Vagina (tissue), 2 donors: ENCODE measurements around the gene PMPCA.

Source experiments
- POLR2A ChIP-seq, 2 donors: fragments of 450-650 bp; IDR thresholded peaks; one replicate each; pipeline ENCODE4 v1.6.1; 2017; ENCODE audit warnings: antibody characterized with exemption in 2 of 2, mild to moderate bottlenecking in 2 of 2, moderate library complexity in 2 of 2
- POLR2AphosphoS5 ChIP-seq, 2 donors: sonication (generic); formaldehyde crosslinking; IDR thresholded peaks; one replicate each; pipeline ENCODE4 v1.9.0; 2017; ENCODE audit warnings: antibody characterized with exemption in 2 of 2, mild to moderate bottlenecking in 2 of 2, low read depth in 1 of 2; ENCODE audit not compliant: insufficient read depth in 1 of 2
- TF ChIP-seq, protein P1 (sequence below), 3 experiments: fragments of 450-650 bp in 2 of 3; fragments of 200-600 bp in 1 of 3; sonication (generic) in 1 of 3; IDR thresholded peaks; one replicate each; pipeline ENCODE4 v1.5.1; 2017 to 2019; ENCODE audit warnings: antibody characterized with exemption in 3 of 3, mild to moderate bottlenecking in 2 of 3, moderate library complexity in 2 of 3

DNA sequence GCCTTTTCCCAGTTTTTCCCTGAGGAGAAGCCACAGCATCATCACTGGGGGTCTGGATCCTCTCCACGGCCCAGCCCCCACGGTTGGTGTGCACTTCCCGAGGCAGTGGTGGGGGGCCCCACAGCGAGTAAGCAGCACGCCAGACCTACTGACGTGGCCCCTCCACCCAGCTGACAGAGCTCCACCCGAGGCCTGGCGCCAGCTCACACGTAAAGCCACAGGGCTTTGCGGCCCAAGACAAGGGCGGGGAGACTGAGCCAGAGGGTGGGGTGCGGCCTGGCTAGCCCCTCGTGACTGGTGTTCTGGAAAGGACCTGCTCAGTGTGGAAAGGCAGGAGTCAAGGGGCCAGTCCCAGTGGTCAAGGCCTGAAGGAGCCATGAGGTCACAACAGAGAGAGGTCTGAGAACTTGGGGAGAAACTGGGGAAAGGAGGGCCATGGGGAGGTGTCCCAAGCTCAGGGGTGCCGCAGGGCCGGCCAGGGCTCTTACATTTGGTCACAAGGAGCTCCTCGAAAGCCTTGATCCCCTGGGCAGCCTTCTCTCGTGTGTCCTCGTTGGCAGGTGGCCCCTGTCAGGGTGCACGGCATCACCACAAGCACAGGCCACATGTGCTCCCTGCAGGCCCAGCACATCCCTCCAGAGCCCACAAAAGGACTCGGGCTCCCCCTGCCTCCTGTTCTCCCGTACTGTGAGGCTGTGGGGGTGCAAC, 16.0 kb upstream of the PMPCA start:
- TF ChIP-seq, protein P1, sequence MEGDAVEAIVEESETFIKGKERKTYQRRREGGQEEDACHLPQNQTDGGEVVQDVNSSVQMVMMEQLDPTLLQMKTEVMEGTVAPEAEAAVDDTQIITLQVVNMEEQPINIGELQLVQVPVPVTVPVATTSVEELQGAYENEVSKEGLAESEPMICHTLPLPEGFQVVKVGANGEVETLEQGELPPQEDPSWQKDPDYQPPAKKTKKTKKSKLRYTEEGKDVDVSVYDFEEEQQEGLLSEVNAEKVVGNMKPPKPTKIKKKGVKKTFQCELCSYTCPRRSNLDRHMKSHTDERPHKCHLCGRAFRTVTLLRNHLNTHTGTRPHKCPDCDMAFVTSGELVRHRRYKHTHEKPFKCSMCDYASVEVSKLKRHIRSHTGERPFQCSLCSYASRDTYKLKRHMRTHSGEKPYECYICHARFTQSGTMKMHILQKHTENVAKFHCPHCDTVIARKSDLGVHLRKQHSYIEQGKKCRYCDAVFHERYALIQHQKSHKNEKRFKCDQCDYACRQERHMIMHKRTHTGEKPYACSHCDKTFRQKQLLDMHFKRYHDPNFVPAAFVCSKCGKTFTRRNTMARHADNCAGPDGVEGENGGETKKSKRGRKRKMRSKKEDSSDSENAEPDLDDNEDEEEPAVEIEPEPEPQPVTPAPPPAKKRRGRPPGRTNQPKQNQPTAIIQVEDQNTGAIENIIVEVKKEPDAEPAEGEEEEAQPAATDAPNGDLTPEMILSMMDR (IDR thresholded peaks at IDR 0.05) = no peak
- TF ChIP-seq POLR2A (IDR thresholded peaks at IDR 0.05) = no peak
- no peak for TF ChIP-seq POLR2AphosphoS5 (IDR thresholded peaks at IDR 0.05; ENCODE audit: insufficient read depth in 1 of 2, low read depth in 1 of 2)
